Stimulated activated naive CD8-positive, alpha-beta T cell treated with anti-CD3 and anti-CD28 coated beads, Interleukin-15, Interleukin-2, amounts not matched to agents 100 U/mL and 50 U/mL, for 24 hours (primary cell): ENCODE data around the gene ESRRG.

Experiments
- ATAC-seq: fragments of 150-1000 bp; cut with Tn5 transposase; one replicate; pipeline ENCODE4 v1.10.0; 2021
- DNase-seq: peaks from one replicate; pipeline ENCODE4 v3.0.0; 2021

ESRRG gene

GRCh38 chr1:216723274-216723780 is at the start of gene ESRRG:
TSS of gene ESRRG (minus strand) at chr1:216723429. CDS start at chr1:216723299, 130 bp downstream.
- no peak for DNase-seq

GRCh38 chr1:216771922-216772321 is 48.7 kb upstream of the ESRRG start:
- no peak for ATAC-seq
- no peak for DNase-seq

More at GRCh38 chr1:216723274-216723780, at the start of gene ESRRG:
- ATAC-seq: no peak

GRCh38 chr1:216766633-216767327 is 43.6 kb upstream of the ESRRG start:
- ATAC-seq: no peak
- no peak for DNase-seq

GRCh38 chr1:216765346-216766300 is 42.4 kb upstream of the ESRRG start:
- no peak for ATAC-seq

GRCh38 chr1:216758161-216758560 is 34.9 kb upstream of the ESRRG start:
- DNase-seq: no peak
- ATAC-seq: no peak

More at GRCh38 chr1:216765346-216766300, 42.4 kb upstream of the ESRRG start:
- DNase-seq: no peak

- ATAC-seq (no peak), DNase-seq (no peak)
These were observed 33.9 kb upstream of the ESRRG start for GRCh38 chr1:216757110-216757509.

- DNase-seq (no peak), ATAC-seq (no peak)
These were observed 27.7 kb upstream of the ESRRG start for GRCh38 chr1:216750961-216751360.

- no peak for DNase-seq
- ATAC-seq: no peak
These were observed 26.9 kb upstream of the ESRRG start for GRCh38 chr1:216750031-216750627.

GRCh38 chr1:216749232-216749631 is 26.0 kb upstream of the ESRRG start:
- DNase-seq (no peak), ATAC-seq (no peak)

- no peak for ATAC-seq
- DNase-seq: no peak
These were observed 19.4 kb upstream of the ESRRG start for GRCh38 chr1:216742625-216743024.

GRCh38 chr1:216740331-216740730 is 17.1 kb upstream of the ESRRG start:
- ATAC-seq: no peak

GRCh38 chr1:216739793-216740192 is 16.6 kb upstream of the ESRRG start:
- ATAC-seq (no peak), DNase-seq (no peak)

More at GRCh38 chr1:216740331-216740730, 17.1 kb upstream of the ESRRG start:
- no peak for DNase-seq

GRCh38 chr1:216732121-216732520 is 8.9 kb upstream of the ESRRG start:
- DNase-seq: no peak
- no peak for ATAC-seq

- ATAC-seq: no peak
- no peak for DNase-seq
These were observed 8.3 kb upstream of the ESRRG start for GRCh38 chr1:216731562-216731961.

- ATAC-seq (no peak), DNase-seq (no peak)
These were observed 3.2 kb upstream of the ESRRG start for GRCh38 chr1:216726435-216726834.

GRCh38 chr1:216722821-216723220 is 408 bp downstream of the ESRRG start:
- ATAC-seq (no peak), DNase-seq (no peak)

GRCh38 chr1:216721863-216722262 is 1.4 kb downstream of the ESRRG start:
- ATAC-seq: no peak
- DNase-seq: no peak

- ATAC-seq (no peak), DNase-seq (no peak)
These were observed 2.2 kb downstream of the ESRRG start for GRCh38 chr1:216721062-216721461.

- no peak for DNase-seq
- no peak for ATAC-seq
These were observed 11.5 kb downstream of the ESRRG start for GRCh38 chr1:216711712-216712111.

- no peak for ATAC-seq
- DNase-seq: no peak
These were observed 12.5 kb downstream of the ESRRG start for GRCh38 chr1:216710598-216711333.

GRCh38 chr1:216710055-216710454 is 13.2 kb downstream of the ESRRG start:
- ATAC-seq: no peak

GRCh38 chr1:216705676-216706075 is 17.6 kb downstream of the ESRRG start:
- ATAC-seq: no peak
- DNase-seq: no peak

More at GRCh38 chr1:216710055-216710454, 13.2 kb downstream of the ESRRG start:
- DNase-seq: no peak
